ENCODE results near the gene LY6G6C. TPM values are rescaled to one million over a fixed set of nuclear protein-coding genes. Genes with fewer than 3 reads are reported as not detected.
A peak's percentile ranks its signal among the peaks of the same experiment; 100 is the strongest.

LY6G6C gene
- total RNA-seq, 1 donor from 2014 or later, result 1.8 TPM

- Mint-ChIP-seq H3K27ac (ENCODE audit: unreplicated experiment) (peak within 1 kb of the TSS; percentile 62), H3K4me1 (ENCODE audit: low read depth, unreplicated experiment) (peaks cover 17% of the 10 kb centered on the region), H3K9me3 (ENCODE audit: unreplicated experiment) (peaks cover 14% of the 10 kb centered on the region), H3K27me3 (ENCODE audit: unreplicated experiment) (peaks cover 7% of the 10 kb centered on the region), H3K4me3 (ENCODE audit: unreplicated experiment) (peak within 1 kb of the TSS; percentile 75), H3K36me3 (ENCODE audit: unreplicated experiment) (no peaks in the 10 kb centered on the region)
- DNase-seq, result no peak
- TF ChIP-seq CTCF (IDR thresholded peaks at IDR 0.05; ENCODE audit: partially characterized antibody, unreplicated experiment), result no peak
Observed at GRCh38 chr6:31715022-31715958, 6.3 kb downstream of the LY6G6C start, which contains the start of gene LY6G6D. TSS of gene LY6G6D (plus strand) at chr6:31715348. CDS start at chr6:31715356, 8 bp downstream.

GRCh38 chr6:31713991-31714684 is 7.4 kb downstream of the LY6G6C start:
- DNase-seq, result no peak
- H3K36me3 Mint-ChIP-seq (ENCODE audit: unreplicated experiment), result no peaks in the 10 kb centered on the region
- peaks cover 9% of the 10 kb centered on the region for H3K9me3 Mint-ChIP-seq (ENCODE audit: unreplicated experiment)
- peak overlapping the region; percentile 75 for H3K4me3 Mint-ChIP-seq (ENCODE audit: unreplicated experiment)
- peaks cover 17% of the 10 kb centered on the region for H3K4me1 Mint-ChIP-seq (ENCODE audit: low read depth, unreplicated experiment)
- peaks cover 10% of the 10 kb centered on the region for H3K27me3 Mint-ChIP-seq (ENCODE audit: unreplicated experiment)
- no peak for TF ChIP-seq CTCF (IDR thresholded peaks at IDR 0.05; ENCODE audit: partially characterized antibody, unreplicated experiment)
- peak overlapping the region; percentile 62 for H3K27ac Mint-ChIP-seq (ENCODE audit: unreplicated experiment)

- TF ChIP-seq CTCF (IDR thresholded peaks at IDR 0.05; ENCODE audit: partially characterized antibody, unreplicated experiment), result no peak
Observed at GRCh38 chr6:31713465-31713864, 8.1 kb downstream of the LY6G6C start.

GRCh38 chr6:31712296-31712695 is 9.2 kb downstream of the LY6G6C start:
- Mint-ChIP-seq H3K4me3 (ENCODE audit: unreplicated experiment) (no peak overlapping the region), H3K27me3 (ENCODE audit: unreplicated experiment) (peaks cover 10% of the 10 kb centered on the region), H3K4me1 (ENCODE audit: low read depth, unreplicated experiment) (peaks cover 17% of the 10 kb centered on the region), H3K27ac (ENCODE audit: unreplicated experiment) (no peak overlapping the region), H3K9me3 (ENCODE audit: unreplicated experiment) (peaks cover 9% of the 10 kb centered on the region), H3K36me3 (ENCODE audit: unreplicated experiment) (no peaks in the 10 kb centered on the region)
- no peak for DNase-seq
- TF ChIP-seq CTCF (IDR thresholded peaks at IDR 0.05; ENCODE audit: partially characterized antibody, unreplicated experiment), result no peak

More at GRCh38 chr6:31713465-31713864, 8.1 kb downstream of the LY6G6C start:
- H3K4me1 Mint-ChIP-seq (ENCODE audit: low read depth, unreplicated experiment), result peaks cover 17% of the 10 kb centered on the region
- H3K27me3 Mint-ChIP-seq (ENCODE audit: unreplicated experiment), result peaks cover 10% of the 10 kb centered on the region
- no peak for DNase-seq
- peak overlapping the region; percentile 60 for H3K4me3 Mint-ChIP-seq (ENCODE audit: unreplicated experiment)
- H3K9me3 Mint-ChIP-seq (ENCODE audit: unreplicated experiment), result peaks cover 9% of the 10 kb centered on the region
- H3K27ac Mint-ChIP-seq (ENCODE audit: unreplicated experiment), result peak overlapping the region; percentile 65
- H3K36me3 Mint-ChIP-seq (ENCODE audit: unreplicated experiment), result no peaks in the 10 kb centered on the region
